ENCODE data around the gene IGFL4.

Gene IGFL4

GRCh38 chr19:45996933-45997332 is 43.9 kb downstream of the IGFL4 start:
- no peak for DNase-seq (ENCODE audit: low read depth)
- no peak overlapping the region for H3K4me3 ChIP-seq (replicated peaks; ENCODE audit: low read depth, low read length)
- TF ChIP-seq CTCF (IDR thresholded peaks at IDR 0.05; ENCODE audit: low read length, missing control alignments), result no peak

GRCh38 chr19:45995715-45996385 is 45.0 kb downstream of the IGFL4 start:
- H3K4me3 ChIP-seq (replicated peaks; ENCODE audit: low read depth, low read length), result peak overlapping the region; percentile 98
- no peak for TF ChIP-seq CTCF (IDR thresholded peaks at IDR 0.05; ENCODE audit: low read length, missing control alignments)
- DNase-seq (ENCODE audit: low read depth), result peak; percentile 65

GRCh38 chr19:45994998-45995714 is 45.6 kb downstream of the IGFL4 start, which contains the start of gene CCDC61:
Gene CCDC61, plus strand, starts transcription at chr19:45995467. Its CDS starts 7,552 bp downstream, at chr19:46003019.
- peak within 1 kb of the TSS; percentile 98 for H3K4me3 ChIP-seq (replicated peaks; ENCODE audit: low read depth, low read length)
- peak; percentile 100 for DNase-seq (ENCODE audit: low read depth)
- TF ChIP-seq CTCF (IDR thresholded peaks at IDR 0.05; ENCODE audit: low read length, missing control alignments), result no peak

- peak; percentile 37 for DNase-seq (ENCODE audit: low read depth)
- no peak for TF ChIP-seq CTCF (IDR thresholded peaks at IDR 0.05; ENCODE audit: low read length, missing control alignments)
- peak overlapping the region; percentile 55 for H3K4me3 ChIP-seq (replicated peaks; ENCODE audit: low read depth, low read length)
These were observed 46.3 kb downstream of the IGFL4 start for GRCh38 chr19:45994456-45994997.

- no peak for DNase-seq (ENCODE audit: low read depth)
- H3K4me3 ChIP-seq (replicated peaks; ENCODE audit: low read depth, low read length), result no peak overlapping the region
- no peak for TF ChIP-seq CTCF (IDR thresholded peaks at IDR 0.05; ENCODE audit: low read length, missing control alignments)
These were observed 50.6 kb downstream of the IGFL4 start for GRCh38 chr19:45990113-45990728.
